Measurements from ENCODE around the gene KRTAP12-1.
"Not testable (repeated sequence)": the region's sequence is repeated elsewhere in the genome, so short reads cannot be mapped to it uniquely, and the experiment has no call there.

KRTAP12-1 gene

DNA sequence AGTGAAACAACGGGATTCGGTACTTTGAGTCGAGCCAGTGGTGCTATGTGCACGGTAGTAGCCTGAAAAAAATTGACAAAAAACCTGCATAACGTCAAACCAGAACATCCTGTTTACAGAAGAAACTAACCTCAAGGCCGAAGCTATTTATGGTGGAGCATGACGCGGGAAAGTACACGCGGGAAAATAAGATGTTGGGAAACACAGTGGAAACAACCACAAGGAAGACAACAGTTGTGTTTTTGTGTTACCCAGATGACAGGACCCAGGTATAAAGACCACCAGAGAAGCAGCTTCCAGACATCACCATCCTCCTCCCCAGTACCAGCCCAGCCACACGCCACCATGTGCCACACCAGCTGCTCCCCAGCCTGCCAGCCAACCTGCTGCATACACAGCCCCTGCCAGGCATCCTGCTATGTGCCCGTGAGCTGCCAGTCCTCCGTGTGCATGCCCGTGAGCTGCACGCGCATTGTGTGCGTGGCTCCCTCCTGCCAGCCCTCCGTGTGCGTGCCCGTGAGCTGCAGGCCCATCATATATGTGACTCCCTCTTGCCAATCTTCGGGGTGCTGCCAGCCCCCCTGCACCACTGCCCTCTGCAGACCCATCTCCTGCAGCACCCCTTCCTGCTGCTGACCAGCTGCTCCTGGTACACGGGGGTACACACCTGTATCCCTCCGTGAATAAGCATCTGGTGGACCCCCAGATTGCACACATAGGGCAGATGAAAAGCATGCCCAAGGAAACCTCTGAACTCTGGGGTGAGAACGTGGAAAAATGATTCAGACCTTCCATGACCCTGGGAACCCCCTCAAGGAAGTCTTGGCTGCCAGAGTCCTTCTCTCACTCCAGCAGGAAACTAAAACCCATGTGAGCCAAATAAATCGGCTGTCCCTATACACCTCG is 24.1 kb downstream of the KRTAP12-1 start, which contains the start of gene KRTAP12-3:
Gene KRTAP12-3 (plus strand): TSS at position 298 of the 906 bp plus-strand sequence. CDS start 48 bp downstream, at position 346.
- FAIRE-seq: no peak
- DNase-seq (ENCODE audit: insufficient read length, low spot score): no peak
- TF ChIP-seq POLR2A (IDR thresholded peaks at IDR 0.05; ENCODE audit: low read depth, low read length): peak; percentile 19; the same call in 1 of the 2 replicates

DNA sequence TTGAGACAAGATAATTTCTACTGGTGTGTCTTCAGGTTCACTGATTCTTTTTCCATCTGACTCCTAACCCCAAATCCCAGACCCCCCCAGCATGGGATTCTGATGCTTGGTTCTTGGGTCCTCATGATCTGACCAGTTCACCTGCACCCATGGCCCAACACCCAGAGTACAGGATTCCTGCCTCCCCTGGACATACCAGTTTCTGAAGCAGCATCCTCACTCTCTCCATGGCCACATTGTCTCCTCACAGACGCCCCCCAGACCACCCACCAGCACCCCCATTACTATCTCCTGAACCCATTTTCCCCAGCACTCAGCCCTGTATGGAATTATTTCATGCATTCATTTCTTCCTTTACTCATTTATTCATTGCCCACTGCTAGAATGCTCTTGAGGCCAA is 25.1 kb downstream of the KRTAP12-1 start:
- no peak for TF ChIP-seq POLR2A (IDR thresholded peaks at IDR 0.05; ENCODE audit: low read depth, low read length)
- DNase-seq (ENCODE audit: insufficient read length, low spot score) (no peak), FAIRE-seq (no peak)

DNA sequence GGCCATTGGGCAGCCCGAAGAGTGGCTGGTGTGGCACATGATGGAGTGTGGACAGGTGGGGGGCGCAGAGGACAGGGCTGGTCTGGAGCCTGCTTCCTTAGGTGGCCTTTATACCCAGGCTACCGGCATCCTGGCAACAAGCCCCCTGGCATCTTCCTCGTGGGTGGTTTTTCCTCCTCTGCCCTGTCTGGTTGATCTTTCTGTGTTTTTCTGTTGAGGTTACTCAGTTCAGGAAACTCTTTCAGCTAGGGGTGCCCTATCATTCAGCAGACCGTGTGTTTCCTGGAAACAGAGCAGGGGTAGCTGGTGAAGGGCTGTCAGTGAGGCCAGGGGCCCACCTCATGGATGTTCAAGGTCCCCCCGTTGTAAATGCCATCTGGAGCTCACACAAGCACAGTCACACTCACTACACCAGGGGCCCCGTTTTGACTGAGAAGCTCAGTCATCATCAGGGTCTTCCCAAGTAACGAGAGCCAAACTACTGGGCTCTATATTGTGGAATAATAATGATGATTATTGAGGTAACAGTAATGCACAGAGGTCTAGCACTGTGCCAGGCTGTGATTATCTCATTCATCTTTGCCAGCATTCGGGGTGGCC is 27.3 kb downstream of the KRTAP12-1 start, which contains the start of gene KRTAP12-4:
Gene KRTAP12-4 (minus strand): TSS at position 84 of the 600 bp plus-strand sequence. CDS start 45 bp downstream, at position 39.
- TF ChIP-seq POLR2A (IDR thresholded peaks at IDR 0.05; ENCODE audit: low read depth, low read length): no peak
- DNase-seq (ENCODE audit: insufficient read length, low spot score): no peak
- FAIRE-seq: no peak

DNA sequence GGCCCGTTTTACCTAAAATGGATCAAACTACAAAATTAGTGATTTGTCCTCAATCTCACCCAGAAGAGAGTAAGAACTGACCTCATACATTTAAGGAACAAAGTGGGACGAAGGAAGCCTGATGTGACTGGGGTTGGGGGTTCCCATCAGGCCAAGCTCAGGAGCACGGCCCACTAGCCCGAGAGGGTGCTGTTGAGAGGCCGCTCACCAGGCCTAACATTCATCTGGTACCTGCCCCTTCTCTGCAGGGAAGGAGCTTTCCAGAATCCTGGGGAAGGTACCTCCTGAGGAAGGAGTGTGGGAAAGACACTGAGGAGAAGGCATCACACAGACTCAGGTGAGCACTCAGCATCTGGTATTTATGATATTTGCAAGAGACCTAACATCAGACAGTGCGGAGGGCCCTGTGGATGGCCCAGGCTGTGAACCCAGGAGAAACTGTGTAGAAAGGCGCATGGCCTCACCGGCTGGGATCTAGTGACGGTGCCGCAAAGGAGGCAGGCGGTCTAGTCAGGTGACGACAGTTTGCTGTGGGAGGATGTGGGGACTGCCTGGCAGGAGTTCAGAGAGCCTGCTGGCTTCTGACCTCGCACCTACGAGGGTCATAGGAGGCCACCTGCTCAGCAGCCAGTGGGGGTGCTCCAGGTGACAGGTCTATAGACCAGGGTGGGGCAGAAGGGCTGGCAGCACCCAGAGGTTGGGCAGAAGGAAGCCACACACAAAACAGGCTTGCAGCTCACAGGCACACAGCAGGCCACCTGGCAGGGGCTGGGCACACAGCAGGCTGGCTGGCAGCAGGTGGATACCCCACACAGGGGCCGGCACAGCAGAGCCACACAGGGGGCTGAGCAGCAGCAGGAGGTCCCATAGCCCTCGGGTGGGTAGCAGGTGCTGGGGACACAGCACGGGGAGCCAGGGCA is 28.0 kb downstream of the KRTAP12-1 start:
- DNase-seq (ENCODE audit: insufficient read length, low spot score): no peak
- TF ChIP-seq POLR2A (IDR thresholded peaks at IDR 0.05; ENCODE audit: low read depth, low read length): no peak
- FAIRE-seq: no peak

DNA sequence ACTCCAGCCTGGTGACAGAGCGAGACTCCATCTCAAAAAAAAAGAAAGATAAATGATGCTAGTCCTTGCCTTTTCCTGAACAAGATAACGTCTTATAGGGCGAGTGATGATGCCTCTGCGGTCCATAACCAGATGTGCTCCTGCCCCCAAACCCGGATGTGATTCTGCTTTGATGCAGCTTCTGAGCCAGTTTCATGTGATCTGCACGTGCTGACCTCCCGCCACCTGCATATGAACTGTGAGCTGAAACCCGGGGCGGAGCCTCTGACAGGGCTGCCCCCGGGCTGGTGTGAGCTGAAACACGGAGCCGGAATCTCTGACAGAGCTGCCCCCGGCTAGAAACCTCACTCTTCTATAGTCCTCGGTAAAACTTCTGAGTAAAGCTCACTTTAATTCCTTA is 28.8 kb downstream of the KRTAP12-1 start:
- DNase-seq (ENCODE audit: insufficient read length, low spot score) (no peak), FAIRE-seq (no peak)

DNA sequence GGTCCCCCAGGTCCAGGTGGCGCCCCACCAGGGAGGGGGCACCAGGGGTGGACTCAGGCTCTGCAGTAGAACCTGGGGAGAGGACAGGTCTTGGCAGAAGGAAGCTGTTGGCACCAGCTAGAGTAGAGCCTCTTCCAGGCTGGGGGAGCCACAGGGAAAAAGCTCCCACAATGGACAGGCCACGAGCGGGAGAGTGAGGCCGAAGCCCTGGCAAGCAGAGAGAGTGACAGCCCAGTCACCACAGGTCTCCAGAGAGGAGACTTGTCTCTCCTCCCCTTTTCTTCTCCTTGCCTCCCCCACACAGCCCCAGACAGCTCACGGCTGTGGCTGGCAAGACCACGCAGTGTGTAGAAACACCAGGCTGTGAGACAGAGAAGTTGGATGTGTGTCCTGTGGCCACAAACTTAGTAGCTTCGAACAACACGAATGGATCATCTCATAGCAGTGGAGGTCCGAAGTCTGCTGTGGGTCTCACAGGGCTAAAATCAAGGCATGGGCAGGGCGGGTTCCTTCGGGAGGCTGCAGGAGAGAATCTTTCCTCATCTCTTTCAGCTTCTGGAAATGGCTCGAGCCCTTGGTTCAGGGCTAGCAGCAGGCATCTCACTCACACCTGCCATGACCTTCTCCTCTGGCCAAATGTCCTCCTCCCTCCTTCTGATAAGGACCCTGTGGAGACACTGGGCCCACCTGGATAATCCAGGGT is 30.8 kb downstream of the KRTAP12-1 start:
- TF ChIP-seq POLR2A (IDR thresholded peaks at IDR 0.05; ENCODE audit: low read depth, low read length): no peak

More for the DNA sequence above, 28.8 kb downstream of the KRTAP12-1 start:
- no peak for TF ChIP-seq POLR2A (IDR thresholded peaks at IDR 0.05; ENCODE audit: low read depth, low read length)

DNA sequence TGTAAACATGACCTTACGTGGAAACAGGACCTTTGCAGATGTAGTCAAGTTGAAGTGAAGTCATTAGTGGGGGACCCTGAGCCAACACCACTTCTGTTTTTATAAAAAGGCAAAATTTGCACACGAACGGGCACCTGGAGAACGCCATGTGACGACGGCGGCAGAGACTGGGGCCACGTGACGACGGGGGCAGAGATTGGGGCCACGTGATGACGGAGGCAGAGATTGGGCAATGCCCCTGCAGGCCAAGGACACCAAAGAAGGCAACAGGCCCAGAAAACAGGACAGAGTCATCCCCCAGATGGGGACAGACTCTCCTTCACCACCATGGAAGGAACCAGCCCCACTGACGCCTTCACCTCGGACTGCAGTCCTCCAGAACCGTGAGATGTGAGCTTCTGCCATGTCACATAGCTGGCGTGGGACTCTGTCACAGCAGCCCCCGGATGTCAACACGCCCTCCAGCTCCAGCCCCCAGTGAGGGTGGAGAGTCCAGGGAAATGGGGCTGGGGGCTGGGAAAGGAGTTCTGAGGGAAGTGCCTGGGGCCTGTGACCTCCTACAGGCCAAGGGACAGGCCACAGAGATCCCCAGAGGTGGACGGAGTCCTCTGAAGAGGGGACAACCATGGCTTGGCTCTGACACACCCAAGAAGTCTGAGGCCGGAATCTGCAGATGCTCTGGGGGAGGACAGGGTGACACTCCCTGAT is 31.5 kb downstream of the KRTAP12-1 start:
- no peak for TF ChIP-seq POLR2A (IDR thresholded peaks at IDR 0.05; ENCODE audit: low read depth, low read length)
- no peak for DNase-seq (ENCODE audit: insufficient read length, low spot score)
- no peak for FAIRE-seq

More for the DNA sequence above, 30.8 kb downstream of the KRTAP12-1 start:
- FAIRE-seq (no peak), DNase-seq (ENCODE audit: insufficient read length, low spot score) (no peak)

DNA sequence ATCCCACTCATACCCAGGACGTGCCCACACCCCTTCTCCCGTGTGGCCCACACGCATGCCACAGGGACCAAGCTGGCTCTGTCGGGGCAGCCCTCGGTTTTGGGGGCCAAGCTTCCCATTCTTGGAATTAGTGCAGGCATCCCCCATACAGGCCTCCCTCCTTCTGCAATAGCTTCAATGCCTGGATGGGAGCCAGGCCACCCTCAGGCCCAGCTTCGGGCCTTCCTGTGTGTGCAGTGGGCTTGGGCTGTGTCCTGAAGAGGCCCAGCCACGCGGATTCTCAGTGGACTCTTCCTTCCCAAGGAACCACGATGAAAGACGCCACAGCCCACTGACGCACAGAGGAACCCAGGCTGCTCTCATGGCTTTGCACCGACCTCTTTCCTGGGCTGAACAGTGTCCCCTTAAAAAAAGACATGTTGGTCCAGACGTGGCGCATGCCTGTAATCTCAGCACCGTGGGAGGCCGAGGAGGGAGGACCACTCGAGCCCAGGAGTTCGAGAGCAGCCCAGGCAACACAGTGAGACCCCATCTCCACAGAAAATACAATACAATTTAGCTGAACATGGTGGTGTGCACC is 32.4 kb downstream of the KRTAP12-1 start:
- DNase-seq (ENCODE audit: insufficient read length, low spot score) (no peak), FAIRE-seq (no peak)
- no peak for TF ChIP-seq POLR2A (IDR thresholded peaks at IDR 0.05; ENCODE audit: low read depth, low read length)

DNA sequence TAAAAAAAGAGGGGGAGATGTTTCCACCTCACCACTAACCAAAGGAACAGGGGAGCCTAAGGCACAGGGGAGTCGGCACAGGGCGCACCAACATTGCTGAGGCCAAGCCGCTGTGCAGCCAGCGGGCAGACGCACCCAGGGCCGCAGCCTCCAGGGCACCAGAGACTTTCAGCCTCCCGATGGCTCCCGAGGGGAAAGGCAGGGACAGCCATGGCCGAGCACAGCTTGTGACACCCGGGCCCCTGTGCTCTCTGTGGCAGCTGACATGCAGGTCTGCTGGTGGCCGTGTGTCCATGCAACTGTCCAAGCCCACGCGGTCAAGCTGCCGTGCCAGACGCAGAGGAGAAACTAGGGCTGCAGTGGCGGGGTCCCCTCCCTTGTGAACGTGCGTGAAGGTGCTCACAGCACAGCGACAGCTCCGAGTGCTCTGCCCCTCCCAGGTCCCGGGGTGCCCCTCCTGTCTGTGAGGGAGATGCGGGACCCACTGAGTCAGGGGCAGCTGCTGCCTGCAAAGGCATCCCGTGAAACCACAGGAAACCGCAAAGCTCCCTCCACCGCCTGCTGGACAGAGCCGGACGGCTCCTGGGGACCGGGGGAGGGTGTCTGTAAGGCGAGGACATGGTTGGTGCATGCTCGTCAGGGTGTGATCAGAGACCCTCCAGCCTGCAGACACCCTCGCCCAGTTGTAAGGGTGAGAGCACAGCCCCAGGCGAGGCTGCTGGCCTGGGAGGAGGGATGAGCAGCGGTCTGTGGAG is 33.2 kb downstream of the KRTAP12-1 start:
- FAIRE-seq: no peak
- no peak for TF ChIP-seq POLR2A (IDR thresholded peaks at IDR 0.05; ENCODE audit: low read depth, low read length)

DNA sequence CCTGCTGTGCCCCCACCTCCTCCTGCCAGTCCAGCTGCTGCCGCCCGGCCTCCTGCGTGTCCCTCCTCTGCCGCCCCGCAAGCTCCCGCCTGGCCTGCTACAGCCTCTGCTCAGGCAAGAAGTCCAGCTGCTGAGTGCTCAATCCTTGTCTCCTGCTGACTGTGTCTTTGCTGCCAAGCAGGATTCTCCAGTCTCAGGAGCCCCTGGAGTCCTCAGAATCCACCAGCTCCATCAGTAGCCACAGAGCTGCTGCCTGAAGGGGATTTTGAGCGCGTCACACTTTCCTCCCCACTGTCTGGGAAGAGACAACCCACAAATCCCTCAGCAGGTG is 34.8 kb downstream of the KRTAP12-1 start:
- no peak for FAIRE-seq
- no peak for TF ChIP-seq POLR2A (IDR thresholded peaks at IDR 0.05; ENCODE audit: low read depth, low read length)
- no peak for DNase-seq (ENCODE audit: insufficient read length, low spot score)

More for the DNA sequence above, 33.2 kb downstream of the KRTAP12-1 start:
- no peak for DNase-seq (ENCODE audit: insufficient read length, low spot score)

DNA sequence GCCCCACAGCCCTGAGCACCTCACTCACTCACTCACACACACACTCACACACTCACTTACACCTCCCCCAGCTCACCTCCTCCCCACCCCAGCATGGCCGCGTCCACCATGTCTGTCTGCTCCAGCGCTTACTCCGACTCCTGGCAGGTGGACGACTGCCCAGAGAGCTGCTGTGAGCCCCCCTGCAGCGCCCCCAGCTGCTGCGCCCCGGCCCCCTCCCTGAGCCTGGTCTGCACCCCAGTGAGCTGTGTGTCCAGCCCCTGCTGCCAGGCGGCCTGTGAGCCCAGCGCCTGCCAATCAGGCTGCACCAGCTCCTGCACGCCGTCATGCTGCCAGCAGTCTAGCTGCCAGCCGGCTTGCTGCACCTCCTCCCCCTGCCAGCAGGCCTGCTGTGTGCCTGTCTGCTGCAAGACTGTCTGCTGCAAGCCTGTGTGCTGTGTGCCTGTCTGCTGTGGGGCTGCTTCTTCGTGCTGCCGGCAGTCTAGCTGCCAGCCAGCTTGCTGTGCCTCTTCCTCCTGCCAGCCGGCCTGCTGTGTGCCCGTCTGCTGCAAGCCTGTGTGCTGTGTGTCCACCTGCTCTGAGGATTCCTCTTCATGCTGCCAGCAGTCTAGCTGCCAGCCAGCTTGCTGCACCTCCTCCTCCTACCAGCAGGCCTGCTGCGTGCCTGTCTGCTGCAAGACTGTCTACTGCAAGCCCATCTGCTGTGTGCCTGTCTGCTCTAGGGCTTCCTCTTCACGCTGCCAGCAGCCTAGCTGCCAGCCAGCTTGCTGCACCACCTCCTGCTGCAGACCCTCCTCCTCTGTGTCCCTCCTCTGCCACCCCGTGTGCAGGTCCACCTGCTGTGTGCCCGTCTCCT is 35.4 kb downstream of the KRTAP12-1 start, which contains the start of gene KRTAP10-11:
Gene KRTAP10-11 (plus strand): TSS at position 49 of the 856 bp plus-strand sequence. CDS start 45 bp downstream, at position 94.
- not testable (repeated sequence) for FAIRE-seq; DNase-seq (ENCODE audit: insufficient read length, low spot score)

Data from H54 (cell line).